ENCODE measurements around the gene TMEM134. TPM values are rescaled to one million over a fixed set of nuclear protein-coding genes. Genes with fewer than 3 reads are reported as not detected.

The TMEM134 gene
- total and polyA plus RNA-seq, 9 of the 15 experiments (the other 6 are each of a cell fraction or from before 2014, with no cell fraction given): 0.63 to 48.4 (median 10.7) TPM

DNA sequence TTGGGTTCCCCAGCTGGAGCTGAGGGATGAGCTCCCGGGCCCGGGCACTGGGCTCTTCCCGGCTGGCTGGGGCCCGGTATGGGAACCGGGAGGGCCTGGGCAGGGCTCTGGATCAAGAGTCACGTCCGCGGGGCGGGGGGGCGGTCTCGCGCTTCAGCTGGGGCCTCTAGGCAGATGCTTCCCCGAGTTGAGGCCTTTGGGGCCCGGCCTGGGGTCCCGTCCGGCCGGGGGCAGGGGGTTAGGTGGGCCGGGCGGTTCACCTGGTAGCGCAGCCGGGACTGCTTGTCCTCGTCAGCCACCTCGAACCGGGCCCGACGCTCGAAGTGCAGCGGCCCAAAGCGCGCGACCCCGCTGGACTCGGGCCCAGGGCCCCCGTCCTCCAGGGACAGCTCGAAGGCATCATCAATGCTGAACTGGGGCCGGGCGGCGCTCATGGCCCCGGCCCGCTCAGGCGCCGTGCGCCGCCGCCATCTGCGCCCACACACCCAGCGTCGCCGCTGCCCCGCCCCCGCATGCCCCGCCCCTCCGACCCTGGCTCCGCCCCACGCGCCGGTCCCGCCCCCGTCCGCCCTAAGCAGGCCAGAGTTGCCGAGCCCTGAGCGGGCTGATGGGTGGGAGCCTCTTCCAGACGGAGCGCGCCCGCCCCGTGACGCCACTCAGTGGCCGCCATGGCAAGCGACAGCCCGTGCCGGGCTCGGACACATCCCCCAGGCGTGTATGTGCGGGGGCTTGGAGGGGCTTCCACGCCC is at the start of gene TMEM134 (continued):
- TF ChIP-seq, protein P1, sequence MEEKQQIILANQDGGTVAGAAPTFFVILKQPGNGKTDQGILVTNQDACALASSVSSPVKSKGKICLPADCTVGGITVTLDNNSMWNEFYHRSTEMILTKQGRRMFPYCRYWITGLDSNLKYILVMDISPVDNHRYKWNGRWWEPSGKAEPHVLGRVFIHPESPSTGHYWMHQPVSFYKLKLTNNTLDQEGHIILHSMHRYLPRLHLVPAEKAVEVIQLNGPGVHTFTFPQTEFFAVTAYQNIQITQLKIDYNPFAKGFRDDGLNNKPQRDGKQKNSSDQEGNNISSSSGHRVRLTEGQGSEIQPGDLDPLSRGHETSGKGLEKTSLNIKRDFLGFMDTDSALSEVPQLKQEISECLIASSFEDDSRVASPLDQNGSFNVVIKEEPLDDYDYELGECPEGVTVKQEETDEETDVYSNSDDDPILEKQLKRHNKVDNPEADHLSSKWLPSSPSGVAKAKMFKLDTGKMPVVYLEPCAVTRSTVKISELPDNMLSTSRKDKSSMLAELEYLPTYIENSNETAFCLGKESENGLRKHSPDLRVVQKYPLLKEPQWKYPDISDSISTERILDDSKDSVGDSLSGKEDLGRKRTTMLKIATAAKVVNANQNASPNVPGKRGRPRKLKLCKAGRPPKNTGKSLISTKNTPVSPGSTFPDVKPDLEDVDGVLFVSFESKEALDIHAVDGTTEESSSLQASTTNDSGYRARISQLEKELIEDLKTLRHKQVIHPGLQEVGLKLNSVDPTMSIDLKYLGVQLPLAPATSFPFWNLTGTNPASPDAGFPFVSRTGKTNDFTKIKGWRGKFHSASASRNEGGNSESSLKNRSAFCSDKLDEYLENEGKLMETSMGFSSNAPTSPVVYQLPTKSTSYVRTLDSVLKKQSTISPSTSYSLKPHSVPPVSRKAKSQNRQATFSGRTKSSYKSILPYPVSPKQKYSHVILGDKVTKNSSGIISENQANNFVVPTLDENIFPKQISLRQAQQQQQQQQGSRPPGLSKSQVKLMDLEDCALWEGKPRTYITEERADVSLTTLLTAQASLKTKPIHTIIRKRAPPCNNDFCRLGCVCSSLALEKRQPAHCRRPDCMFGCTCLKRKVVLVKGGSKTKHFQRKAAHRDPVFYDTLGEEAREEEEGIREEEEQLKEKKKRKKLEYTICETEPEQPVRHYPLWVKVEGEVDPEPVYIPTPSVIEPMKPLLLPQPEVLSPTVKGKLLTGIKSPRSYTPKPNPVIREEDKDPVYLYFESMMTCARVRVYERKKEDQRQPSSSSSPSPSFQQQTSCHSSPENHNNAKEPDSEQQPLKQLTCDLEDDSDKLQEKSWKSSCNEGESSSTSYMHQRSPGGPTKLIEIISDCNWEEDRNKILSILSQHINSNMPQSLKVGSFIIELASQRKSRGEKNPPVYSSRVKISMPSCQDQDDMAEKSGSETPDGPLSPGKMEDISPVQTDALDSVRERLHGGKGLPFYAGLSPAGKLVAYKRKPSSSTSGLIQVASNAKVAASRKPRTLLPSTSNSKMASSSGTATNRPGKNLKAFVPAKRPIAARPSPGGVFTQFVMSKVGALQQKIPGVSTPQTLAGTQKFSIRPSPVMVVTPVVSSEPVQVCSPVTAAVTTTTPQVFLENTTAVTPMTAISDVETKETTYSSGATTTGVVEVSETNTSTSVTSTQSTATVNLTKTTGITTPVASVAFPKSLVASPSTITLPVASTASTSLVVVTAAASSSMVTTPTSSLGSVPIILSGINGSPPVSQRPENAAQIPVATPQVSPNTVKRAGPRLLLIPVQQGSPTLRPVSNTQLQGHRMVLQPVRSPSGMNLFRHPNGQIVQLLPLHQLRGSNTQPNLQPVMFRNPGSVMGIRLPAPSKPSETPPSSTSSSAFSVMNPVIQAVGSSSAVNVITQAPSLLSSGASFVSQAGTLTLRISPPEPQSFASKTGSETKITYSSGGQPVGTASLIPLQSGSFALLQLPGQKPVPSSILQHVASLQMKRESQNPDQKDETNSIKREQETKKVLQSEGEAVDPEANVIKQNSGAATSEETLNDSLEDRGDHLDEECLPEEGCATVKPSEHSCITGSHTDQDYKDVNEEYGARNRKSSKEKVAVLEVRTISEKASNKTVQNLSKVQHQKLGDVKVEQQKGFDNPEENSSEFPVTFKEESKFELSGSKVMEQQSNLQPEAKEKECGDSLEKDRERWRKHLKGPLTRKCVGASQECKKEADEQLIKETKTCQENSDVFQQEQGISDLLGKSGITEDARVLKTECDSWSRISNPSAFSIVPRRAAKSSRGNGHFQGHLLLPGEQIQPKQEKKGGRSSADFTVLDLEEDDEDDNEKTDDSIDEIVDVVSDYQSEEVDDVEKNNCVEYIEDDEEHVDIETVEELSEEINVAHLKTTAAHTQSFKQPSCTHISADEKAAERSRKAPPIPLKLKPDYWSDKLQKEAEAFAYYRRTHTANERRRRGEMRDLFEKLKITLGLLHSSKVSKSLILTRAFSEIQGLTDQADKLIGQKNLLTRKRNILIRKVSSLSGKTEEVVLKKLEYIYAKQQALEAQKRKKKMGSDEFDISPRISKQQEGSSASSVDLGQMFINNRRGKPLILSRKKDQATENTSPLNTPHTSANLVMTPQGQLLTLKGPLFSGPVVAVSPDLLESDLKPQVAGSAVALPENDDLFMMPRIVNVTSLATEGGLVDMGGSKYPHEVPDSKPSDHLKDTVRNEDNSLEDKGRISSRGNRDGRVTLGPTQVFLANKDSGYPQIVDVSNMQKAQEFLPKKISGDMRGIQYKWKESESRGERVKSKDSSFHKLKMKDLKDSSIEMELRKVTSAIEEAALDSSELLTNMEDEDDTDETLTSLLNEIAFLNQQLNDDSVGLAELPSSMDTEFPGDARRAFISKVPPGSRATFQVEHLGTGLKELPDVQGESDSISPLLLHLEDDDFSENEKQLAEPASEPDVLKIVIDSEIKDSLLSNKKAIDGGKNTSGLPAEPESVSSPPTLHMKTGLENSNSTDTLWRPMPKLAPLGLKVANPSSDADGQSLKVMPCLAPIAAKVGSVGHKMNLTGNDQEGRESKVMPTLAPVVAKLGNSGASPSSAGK (IDR thresholded peaks at IDR 0.05): no peak
- TF ChIP-seq FOXK2 (conservative IDR thresholded peaks at IDR 0.05 in 1 of 2, IDR thresholded peaks at IDR 0.05 in 1 of 2; ENCODE audit: low read depth in 2 of 2): 0 out of 4 replicates have a peak, but pooled peaks of 1 of the 2 experiments have one; percentile 13
- peak; percentile 59; the same call in 1 of the 2 replicates for TF ChIP-seq ATF7 (IDR thresholded peaks at IDR 0.05)
- TF ChIP-seq, protein P2, sequence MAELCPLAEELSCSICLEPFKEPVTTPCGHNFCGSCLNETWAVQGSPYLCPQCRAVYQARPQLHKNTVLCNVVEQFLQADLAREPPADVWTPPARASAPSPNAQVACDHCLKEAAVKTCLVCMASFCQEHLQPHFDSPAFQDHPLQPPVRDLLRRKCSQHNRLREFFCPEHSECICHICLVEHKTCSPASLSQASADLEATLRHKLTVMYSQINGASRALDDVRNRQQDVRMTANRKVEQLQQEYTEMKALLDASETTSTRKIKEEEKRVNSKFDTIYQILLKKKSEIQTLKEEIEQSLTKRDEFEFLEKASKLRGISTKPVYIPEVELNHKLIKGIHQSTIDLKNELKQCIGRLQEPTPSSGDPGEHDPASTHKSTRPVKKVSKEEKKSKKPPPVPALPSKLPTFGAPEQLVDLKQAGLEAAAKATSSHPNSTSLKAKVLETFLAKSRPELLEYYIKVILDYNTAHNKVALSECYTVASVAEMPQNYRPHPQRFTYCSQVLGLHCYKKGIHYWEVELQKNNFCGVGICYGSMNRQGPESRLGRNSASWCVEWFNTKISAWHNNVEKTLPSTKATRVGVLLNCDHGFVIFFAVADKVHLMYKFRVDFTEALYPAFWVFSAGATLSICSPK (IDR thresholded peaks at IDR 0.05; ENCODE audit: borderline replicate concordance): no peak

Measured in K562 (cell line).